Measurements from ENCODE around the gene SPRED2. TPM values are rescaled to one million over a fixed set of nuclear protein-coding genes. Genes with fewer than 3 reads are reported as not detected.

Gene SPRED2
- total RNA-seq, 4 donors from 2014 or later = 8.1 to 15.1 (median 9.1) TPM

- H3K36me3 ChIP-seq = no peaks in the 10 kb centered on the region
- H3K9me3 ChIP-seq = no peaks in the 10 kb centered on the region
- H3K27ac ChIP-seq = peak overlapping the region in 3 of 4 donors; percentile 40 to 85 (median 75)
- 41 to 44% methylated on average over 2 of the region's 7 CpGs for WGBS, 2 donors
- peaks cover 7 to 36% (median 22%) of the 10 kb centered on the region in 3 donors for H3K4me1 ChIP-seq
- no peak for DNase-seq
- TF ChIP-seq POLR2A (IDR thresholded peaks at IDR 0.05) = no peak
- TF ChIP-seq, protein P1, sequence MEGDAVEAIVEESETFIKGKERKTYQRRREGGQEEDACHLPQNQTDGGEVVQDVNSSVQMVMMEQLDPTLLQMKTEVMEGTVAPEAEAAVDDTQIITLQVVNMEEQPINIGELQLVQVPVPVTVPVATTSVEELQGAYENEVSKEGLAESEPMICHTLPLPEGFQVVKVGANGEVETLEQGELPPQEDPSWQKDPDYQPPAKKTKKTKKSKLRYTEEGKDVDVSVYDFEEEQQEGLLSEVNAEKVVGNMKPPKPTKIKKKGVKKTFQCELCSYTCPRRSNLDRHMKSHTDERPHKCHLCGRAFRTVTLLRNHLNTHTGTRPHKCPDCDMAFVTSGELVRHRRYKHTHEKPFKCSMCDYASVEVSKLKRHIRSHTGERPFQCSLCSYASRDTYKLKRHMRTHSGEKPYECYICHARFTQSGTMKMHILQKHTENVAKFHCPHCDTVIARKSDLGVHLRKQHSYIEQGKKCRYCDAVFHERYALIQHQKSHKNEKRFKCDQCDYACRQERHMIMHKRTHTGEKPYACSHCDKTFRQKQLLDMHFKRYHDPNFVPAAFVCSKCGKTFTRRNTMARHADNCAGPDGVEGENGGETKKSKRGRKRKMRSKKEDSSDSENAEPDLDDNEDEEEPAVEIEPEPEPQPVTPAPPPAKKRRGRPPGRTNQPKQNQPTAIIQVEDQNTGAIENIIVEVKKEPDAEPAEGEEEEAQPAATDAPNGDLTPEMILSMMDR (IDR thresholded peaks at IDR 0.05) = no peak
- intact Hi-C loops (cut with DNase I) = no loop called here
- no peak overlapping the region for H3K4me3 ChIP-seq
- peaks cover 0 to 12% (median 0%) of the 10 kb centered on the region in 4 donors for H3K27me3 ChIP-seq
Measured at GRCh38 chr2:65299246-65299645, 133.2 kb downstream of the SPRED2 start.

DNA sequence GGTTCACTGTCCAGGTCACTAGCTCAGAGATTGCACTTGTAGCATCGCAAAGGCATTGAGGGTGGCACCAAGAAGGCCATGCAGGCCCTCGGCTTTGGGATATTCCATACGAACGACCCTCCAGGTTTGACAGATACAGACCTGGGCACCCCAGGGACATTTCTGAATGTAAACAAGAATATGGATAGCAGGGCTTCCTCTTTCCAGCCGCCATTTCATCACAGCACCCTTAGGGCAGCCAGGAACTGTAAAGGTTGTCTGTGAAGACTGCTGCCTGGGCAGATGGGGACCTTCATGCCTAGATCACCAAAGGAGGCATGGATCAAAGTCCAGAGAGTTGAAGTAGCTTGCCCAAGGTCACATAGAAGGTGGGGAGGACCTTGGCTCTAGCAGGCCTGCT lies 134.3 kb downstream of the SPRED2 start:
- Histone ChIP-seq H3K27ac (no peak overlapping the region), H3K4me3 (no peak overlapping the region), H3K36me3 (no peaks in the 10 kb centered on the region), H3K4me1 (peaks cover 7 to 41% (median 26%) of the 10 kb centered on the region in 3 donors), H3K27me3 (peaks cover 0 to 23% (median 0%) of the 10 kb centered on the region in 4 donors), H3K9me3 (no peaks in the 10 kb centered on the region)
- intact Hi-C loops (cut with DNase I) = no loop called here
- 74% methylated on average over 5 of the region's 5 CpGs; no CpG with 5 or more reads in 1 of the 2 donors for WGBS, 2 donors
- TF ChIP-seq POLR2A (IDR thresholded peaks at IDR 0.05) = no peak
- TF ChIP-seq, protein P1 (IDR thresholded peaks at IDR 0.05) = no peak
- DNase-seq = no peak

DNA sequence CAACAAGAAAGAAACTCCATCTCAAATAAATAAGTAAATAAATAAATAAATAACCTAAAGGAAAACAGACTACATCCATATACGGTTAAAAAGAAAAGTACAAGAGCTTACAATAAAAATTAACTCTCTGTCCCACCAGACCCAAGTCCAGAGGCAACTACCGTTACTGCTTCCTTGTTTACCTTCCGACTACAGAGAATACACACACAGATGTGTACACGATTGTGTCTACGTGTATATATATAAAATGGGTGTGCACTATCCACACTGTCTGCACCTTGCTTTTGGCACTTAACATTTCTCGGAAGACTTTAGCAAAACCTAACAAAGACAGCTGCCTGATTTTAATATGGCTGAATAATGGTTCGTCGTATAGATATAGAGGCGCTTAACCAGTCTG lies 134.9 kb downstream of the SPRED2 start:
- WGBS, 2 donors = 83 to 90% methylated on average over 9 of the region's 9 CpGs
- TF ChIP-seq, protein P1 (IDR thresholded peaks at IDR 0.05) = no peak
- TF ChIP-seq POLR2A (IDR thresholded peaks at IDR 0.05) = no peak
- H3K9me3 ChIP-seq = no peaks in the 10 kb centered on the region
- intact Hi-C loops (cut with DNase I) = no loop called here
- peaks cover 7 to 46% (median 31%) of the 10 kb centered on the region in 3 donors for H3K4me1 ChIP-seq
- no peak overlapping the region for H3K27ac ChIP-seq
- peaks cover 0 to 29% (median 0%) of the 10 kb centered on the region in 4 donors for H3K27me3 ChIP-seq
- no peak for DNase-seq
- H3K4me3 ChIP-seq = no peak overlapping the region
- no peaks in the 10 kb centered on the region for H3K36me3 ChIP-seq

- WGBS, 2 donors = 85 to 89% methylated on average over 7 of the region's 7 CpGs
- intact Hi-C loops (cut with DNase I) = no loop called here
- Histone ChIP-seq H3K36me3 (no peaks in the 10 kb centered on the region), H3K9me3 (no peaks in the 10 kb centered on the region), H3K27ac (no peak overlapping the region), H3K4me1 (peaks cover 7 to 46% (median 32%) of the 10 kb centered on the region in 3 donors), H3K27me3 (peaks cover 0 to 33% (median 0%) of the 10 kb centered on the region in 4 donors), H3K4me3 (no peak overlapping the region)
- DNase-seq = no peak
- TF ChIP-seq POLR2A (IDR thresholded peaks at IDR 0.05) = no peak
- TF ChIP-seq, protein P1 (IDR thresholded peaks at IDR 0.05) = no peak
Measured at GRCh38 chr2:65296971-65297370, 135.4 kb downstream of the SPRED2 start.

GRCh38 chr2:65294701-65295100 lies 137.7 kb downstream of the SPRED2 start:
- TF ChIP-seq, protein P1 (IDR thresholded peaks at IDR 0.05) = no peak
- TF ChIP-seq POLR2A (IDR thresholded peaks at IDR 0.05) = no peak
- H3K9me3 ChIP-seq = no peaks in the 10 kb centered on the region
- DNase-seq = no peak
- peaks cover 0 to 33% (median 0%) of the 10 kb centered on the region in 4 donors for H3K27me3 ChIP-seq
- H3K36me3 ChIP-seq = no peaks in the 10 kb centered on the region
- H3K27ac ChIP-seq = no peak overlapping the region
- no peak overlapping the region for H3K4me3 ChIP-seq
- peaks cover 0 to 28% (median 13%) of the 10 kb centered on the region in 3 donors for H3K4me1 ChIP-seq
- intact Hi-C loops (cut with DNase I) = no loop called here
- WGBS, 2 donors = 76 to 79% methylated on average over 6 of the region's 6 CpGs

Data from esophagus squamous epithelium (tissue), 5 donors.